Frontal cortex (tissue), 4 donors: ENCODE measurements around the gene ZMIZ1. TPM values are rescaled to one million over a fixed set of nuclear protein-coding genes. Genes with fewer than 3 reads are reported as not detected.

ENCODE experiments used
- DNase-seq, 2 donors: peaks; one replicate each; pipeline ENCODE4 v3.0.0; 2012; ENCODE audit warnings: low spot score in 2 of 2
- FAIRE-seq: peaks from 2 replicates; lab custom pipeline; 2012; peaks lifted over from hg19 to GRCh38; lab: Jason Lieb, UNC
- total RNA-seq: library from RNA; depleted of rRNA; stranded (reverse); fragments of >200 nt; gene quantifications from one replicate; pipeline ENCODE4 v1.2.3, GENCODE V29; 2014
- donor health status: control.
- donor health status: control.
- donor health status: control.

The ZMIZ1 gene
- total RNA-seq, 1 donor from 2014 or later, result 19.6 TPM

- DNase-seq (no peak), FAIRE-seq (no peak)
Measured at GRCh38 chr10:79142522-79143309, 74.0 kb downstream of the ZMIZ1 start.

GRCh38 chr10:79143879-79144278 is 75.1 kb downstream of the ZMIZ1 start:
- DNase-seq (no peak), FAIRE-seq (no peak)

GRCh38 chr10:79144351-79145173 is 75.8 kb downstream of the ZMIZ1 start:
- DNase-seq, result no peak

GRCh38 chr10:79145174-79145483 is 76.4 kb downstream of the ZMIZ1 start:
- FAIRE-seq, result no peak
- DNase-seq, result no peak

More at GRCh38 chr10:79144351-79145173, 75.8 kb downstream of the ZMIZ1 start:
- FAIRE-seq, result no peak

- no peak for FAIRE-seq
- no peak for DNase-seq
Measured at GRCh38 chr10:79145517-79146470, 77.0 kb downstream of the ZMIZ1 start.

GRCh38 chr10:79146611-79147130 is 77.9 kb downstream of the ZMIZ1 start:
- DNase-seq, result peak; percentile 59 to 63
- FAIRE-seq, result no peak

GRCh38 chr10:79147306-79147705 is 78.5 kb downstream of the ZMIZ1 start:
- no peak for FAIRE-seq
- no peak for DNase-seq

- DNase-seq (no peak), FAIRE-seq (no peak)
Measured at GRCh38 chr10:79147796-79148451, 79.2 kb downstream of the ZMIZ1 start.

- FAIRE-seq (no peak), DNase-seq (peak; percentile 64 to 74)
Measured at GRCh38 chr10:79148452-79149344, 79.9 kb downstream of the ZMIZ1 start.

GRCh38 chr10:79149345-79149661 is 80.5 kb downstream of the ZMIZ1 start:
- no peak for FAIRE-seq
- no peak for DNase-seq

GRCh38 chr10:79149662-79150443 is 81.1 kb downstream of the ZMIZ1 start:
- no peak for FAIRE-seq
- no peak for DNase-seq

- DNase-seq (no peak), FAIRE-seq (no peak)
Measured at GRCh38 chr10:79150444-79150754, 81.6 kb downstream of the ZMIZ1 start.

- FAIRE-seq, result no peak
- DNase-seq, result no peak
Measured at GRCh38 chr10:79152423-79152817, 83.7 kb downstream of the ZMIZ1 start.

GRCh38 chr10:79153745-79154144 is 85.0 kb downstream of the ZMIZ1 start:
- peak in 1 of 2 donors; percentile 67 for DNase-seq
- FAIRE-seq, result no peak

- FAIRE-seq (no peak), DNase-seq (no peak)
Measured at GRCh38 chr10:79155301-79156081, 86.7 kb downstream of the ZMIZ1 start.

- DNase-seq (no peak), FAIRE-seq (no peak)
Measured at GRCh38 chr10:79156334-79157274, 87.8 kb downstream of the ZMIZ1 start.
